ENCODE data around the gene STXBP3. TPM values are rescaled to one million over a fixed set of nuclear protein-coding genes. Genes with fewer than 3 reads are reported as not detected.

STXBP3 gene, protein sequence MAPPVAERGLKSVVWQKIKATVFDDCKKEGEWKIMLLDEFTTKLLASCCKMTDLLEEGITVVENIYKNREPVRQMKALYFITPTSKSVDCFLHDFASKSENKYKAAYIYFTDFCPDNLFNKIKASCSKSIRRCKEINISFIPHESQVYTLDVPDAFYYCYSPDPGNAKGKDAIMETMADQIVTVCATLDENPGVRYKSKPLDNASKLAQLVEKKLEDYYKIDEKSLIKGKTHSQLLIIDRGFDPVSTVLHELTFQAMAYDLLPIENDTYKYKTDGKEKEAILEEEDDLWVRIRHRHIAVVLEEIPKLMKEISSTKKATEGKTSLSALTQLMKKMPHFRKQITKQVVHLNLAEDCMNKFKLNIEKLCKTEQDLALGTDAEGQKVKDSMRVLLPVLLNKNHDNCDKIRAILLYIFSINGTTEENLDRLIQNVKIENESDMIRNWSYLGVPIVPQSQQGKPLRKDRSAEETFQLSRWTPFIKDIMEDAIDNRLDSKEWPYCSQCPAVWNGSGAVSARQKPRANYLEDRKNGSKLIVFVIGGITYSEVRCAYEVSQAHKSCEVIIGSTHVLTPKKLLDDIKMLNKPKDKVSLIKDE
- 100 to 1,000 TPM in 2 of 7 donors, 10 to 100 TPM in 5; 58.6 to 157 (median 73.3) TPM for total RNA-seq
- 10 to 100 TPM; 29.5 to 36.0 (median 35.4) TPM for polyA plus RNA-seq
- long read RNA-seq, donor 1, transcript STXBP3-201 (19 exons, 2,478 nt): major isoform, 7 of 8 reads
- long read RNA-seq, donor 1, partial matches to known transcripts: 0 of 8 reads
- long read RNA-seq, donor 1, other reads (novel, unspliced or antisense): 0 of 8 reads
- long read RNA-seq, donor 2, transcript STXBP3-201 (19 exons, 2,478 nt): major isoform, 6 of 6 reads
- long read RNA-seq, donor 2, partial matches to known transcripts: 0 of 6 reads
- long read RNA-seq, donor 2, other reads (novel, unspliced or antisense): 0 of 6 reads

DNA sequence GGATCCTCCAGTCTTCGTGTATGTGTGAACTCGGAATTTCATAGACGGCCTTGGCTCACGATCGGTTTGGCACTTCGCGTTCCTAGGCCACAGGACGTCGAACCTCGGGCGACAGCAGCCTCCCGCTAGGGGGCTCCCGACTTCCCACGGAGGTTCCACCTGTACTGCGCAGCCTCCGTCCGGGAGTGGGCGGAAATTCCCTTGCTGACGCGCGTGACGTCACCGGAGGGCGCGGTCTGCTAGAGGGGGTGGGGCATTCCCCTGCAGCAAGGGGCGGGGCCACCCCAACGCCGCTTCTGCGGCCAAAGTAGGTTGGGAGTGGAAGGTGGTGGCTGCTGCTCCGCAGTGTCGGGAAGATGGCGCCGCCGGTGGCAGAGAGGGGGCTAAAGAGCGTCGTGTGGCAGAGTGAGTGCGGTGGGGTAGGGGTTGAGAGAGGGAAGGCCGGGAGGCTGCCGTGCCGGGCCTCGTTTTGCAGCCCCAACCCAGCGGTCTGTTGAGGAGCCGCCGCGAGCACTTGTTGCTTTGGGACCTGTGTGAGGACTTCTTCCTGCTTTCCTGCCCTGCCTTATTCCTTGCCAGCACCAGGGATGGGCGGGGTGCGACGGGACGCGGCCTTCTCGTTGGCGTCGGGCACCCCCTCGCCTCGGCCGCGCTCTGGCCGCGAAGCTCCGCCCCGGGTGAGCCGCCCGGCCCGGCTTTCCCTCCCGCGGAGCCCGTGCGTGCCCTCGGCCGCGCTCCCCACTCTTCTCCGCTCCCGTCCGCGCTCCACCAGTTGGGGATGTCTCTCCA is at the start of gene STXBP3:
Gene STXBP3 (plus strand): TSS at position 293 of the 789 bp plus-strand sequence. CDS start 64 bp downstream, at position 357.
- intact Hi-C loops (cut with DNase I; ENCODE audit: low total_unique reads): loop anchor here (10.0 kb wide), 1 partner anchor 52 kb away; the partner anchor contains the start of gene PRPF38B
- Histone ChIP-seq H3K4me1 (peaks cover 6 to 51% (median 37%) of the 10 kb centered on the region in 6 donors), H3K4me3 (peak within 1 kb of the TSS; percentile 57 to 88 (median 76)), H3K36me3 (peaks cover 0 to 14% (median 2%) of the 10 kb centered on the region in 6 donors), H3K27ac (peak within 1 kb of the TSS; percentile 94 to 100 (median 97)), H3K9me3 (no peaks in the 10 kb centered on the region), H3K27me3 (replicated peaks in 1 of 7) (no peaks in the 10 kb centered on the region)
- WGBS, 5 donors: 0 to 2% (median 1%) methylated on average over 40 to 75 of the region's 75 CpGs
- peak; percentile 100 for DNase-seq
- TF ChIP-seq CTCF (IDR thresholded peaks at IDR 0.05 in 8 of 11, conservative IDR thresholded peaks at IDR 0.05 in 3 of 11) (peak; percentile 93 to 98 (median 97)), POLR2AphosphoS5 (IDR thresholded peaks at IDR 0.05) (peak; percentile 98 to 99 (median 99)), POLR2A (IDR thresholded peaks at IDR 0.05) (peak; percentile 58 to 95 (median 88))

GRCh38 chr1:108699375-108700332 is 46.8 kb upstream of the STXBP3 start:
- peak overlapping the region in 5 of 8 donors; percentile 34 to 60 (median 51) for H3K27ac ChIP-seq
- no peaks in the 10 kb centered on the region for H3K27me3 ChIP-seq (replicated peaks in 1 of 7)
- no peaks in the 10 kb centered on the region for H3K9me3 ChIP-seq
- peaks cover 0 to 78% (median 58%) of the 10 kb centered on the region in 6 donors for H3K36me3 ChIP-seq
- intact Hi-C loops (cut with DNase I; ENCODE audit: low total_unique reads): loop anchor here (10.0 kb wide), 1 partner anchor 45 kb away; the partner anchor contains the start of gene STXBP3
- peaks cover 13 to 91% (median 34%) of the 10 kb centered on the region in 6 donors for H3K4me1 ChIP-seq
- no peak overlapping the region for H3K4me3 ChIP-seq
- TF ChIP-seq POLR2AphosphoS5 (IDR thresholded peaks at IDR 0.05): peak in 1 of 3 donors; percentile 47
- TF ChIP-seq CTCF (IDR thresholded peaks at IDR 0.05 in 8 of 11, conservative IDR thresholded peaks at IDR 0.05 in 3 of 11): no peak
- 79 to 87% (median 82%) methylated on average over 22 of the region's 22 CpGs for WGBS, 5 donors
- no peak for DNase-seq

DNA sequence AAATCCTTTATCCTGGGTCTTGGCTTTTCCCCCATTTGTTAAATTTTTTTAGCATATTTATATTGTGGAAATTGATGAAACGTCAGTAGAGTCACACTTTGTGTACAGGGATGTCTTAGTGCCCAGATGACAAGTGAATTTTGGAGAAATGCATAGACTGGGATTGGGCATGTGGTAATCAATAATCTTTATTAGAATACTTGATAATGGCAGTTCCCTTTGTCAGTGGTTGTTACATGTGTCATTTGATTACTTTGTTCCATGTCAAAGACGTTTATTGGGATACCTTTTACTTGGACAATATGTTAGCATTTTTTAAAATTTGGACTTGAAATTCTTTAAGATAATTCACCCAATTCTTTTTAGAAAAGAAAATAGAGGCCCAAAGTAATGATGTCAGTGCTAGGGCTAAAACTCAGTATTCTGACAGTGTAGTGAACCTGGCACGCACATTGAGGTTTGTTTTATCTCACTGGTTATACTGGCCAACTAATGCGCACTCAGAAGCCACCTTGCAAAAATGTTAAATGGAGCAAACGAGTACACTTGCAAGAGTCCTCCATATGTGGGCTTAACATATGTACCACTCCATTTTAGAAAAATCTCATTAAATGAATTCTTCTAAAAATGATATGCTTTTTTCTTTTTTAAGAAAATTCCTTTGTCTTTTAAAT is 45.2 kb upstream of the STXBP3 start:
- Histone ChIP-seq H3K9me3 (no peaks in the 10 kb centered on the region), H3K27ac (peak overlapping the region in 1 of 8 donors; percentile 60), H3K4me3 (no peak overlapping the region), H3K27me3 (replicated peaks in 1 of 7) (no peaks in the 10 kb centered on the region), H3K4me1 (peaks cover 0 to 81% (median 18%) of the 10 kb centered on the region in 6 donors), H3K36me3 (peaks cover 0 to 67% (median 51%) of the 10 kb centered on the region in 6 donors)
- no peak for DNase-seq
- intact Hi-C loops (cut with DNase I; ENCODE audit: low total_unique reads): no loop called here
- WGBS, 5 donors: 83 to 92% (median 90%) methylated on average over 5 of the region's 5 CpGs
- TF ChIP-seq CTCF (IDR thresholded peaks at IDR 0.05 in 8 of 11, conservative IDR thresholded peaks at IDR 0.05 in 3 of 11) (no peak), POLR2A (IDR thresholded peaks at IDR 0.05) (no peak), POLR2AphosphoS5 (IDR thresholded peaks at IDR 0.05) (no peak)

All from spleen (tissue), 13 donors.